H1 (cell line): ENCODE measurements around the gene ZRANB2. TPM values are rescaled to one million over a fixed set of nuclear protein-coding genes. Genes with fewer than 3 reads are reported as not detected.

Experiments used
- CTCF ChIA-PET: fragments of 300-600 bp; sonication (Branson Sonifier 250); formaldehyde crosslinking; loops from one replicate; lab custom pipeline; 2021; ENCODE audit not compliant: partially characterized antibody; lab: Charles Lee
- POLR2A ChIA-PET: fragments of 300-600 bp; sonication (Branson Sonifier 250); formaldehyde crosslinking; loops from one replicate; lab custom pipeline; 2021; ENCODE audit warnings: inconsistent platforms; ENCODE audit not compliant: partially characterized antibody; lab: Charles Lee
- DNase-seq, 2 experiments: peaks; one replicate each; pipeline versions ENCODE4 v3.0.0 to v3.0.0-alpha.2; 2010 to 2022; ENCODE audit warnings: low spot score in 2 of 2, low read depth in 1 of 2, mixed read lengths in 1 of 2
- FAIRE-seq: peaks from 2 replicates; lab custom pipeline; 2011; peaks lifted over from hg19 to GRCh38; lab: Jason Lieb, UNC
- H2AFZ ChIP-seq: 2 replicates; pipeline ENCODE4 v1.8.1; 2012; ENCODE audit warnings: low read length, inconsistent platforms
- H2AK5ac ChIP-seq: 2 replicates; pipeline ENCODE4 v1.6.1; 2013; ENCODE audit warnings: low read depth, low read length
- H2BK120ac ChIP-seq: replicated peaks from 2 replicates; pipeline ENCODE3; 2013; ENCODE audit warnings: low read depth, low read length, inconsistent platforms
- H2BK12ac ChIP-seq: 2 replicates; pipeline ENCODE4 v1.6.1; 2013; ENCODE audit warnings: low read depth, low read length
- H2BK15ac ChIP-seq: 2 replicates; pipeline ENCODE4 v1.6.1; 2013; ENCODE audit warnings: low read length
- H2BK20ac ChIP-seq: 2 replicates; pipeline ENCODE4 v1.6.1; 2013; ENCODE audit warnings: low read length
- H2BK5ac ChIP-seq: 2 replicates; pipeline ENCODE4 v1.6.1; 2013; ENCODE audit warnings: low read depth, low read length
- H3K14ac ChIP-seq: 2 replicates; pipeline ENCODE4 v1.6.1; 2013; ENCODE audit warnings: inconsistent platforms; ENCODE audit not compliant: insufficient read length
- H3K18ac ChIP-seq: 2 replicates; pipeline ENCODE4 v1.6.1; 2013; ENCODE audit warnings: low read length; ENCODE audit errors: extremely low read depth
- H3K23ac ChIP-seq: 2 replicates; pipeline ENCODE4 v1.6.1; 2013; ENCODE audit warnings: inconsistent platforms; ENCODE audit not compliant: insufficient read length
- H3K23me2 ChIP-seq: 2 replicates; pipeline ENCODE4 v1.6.1; 2013; ENCODE audit warnings: low read depth, low read length
- H3K27ac ChIP-seq: 2 replicates; pipeline ENCODE4 v1.6.1; 2011; ENCODE audit warnings: low read depth, low read length, inconsistent platforms
- H3K27me3 ChIP-seq, 4 experiments: replicated peaks in 1 of 4; 1 replicate in 1 of 4; 2 replicates in 3 of 4; pipeline versions ENCODE4 v1.6.1 to v1.8.1; 2011 to 2013; ENCODE audit warnings: low read length in 3 of 4, mild to moderate bottlenecking in 3 of 4, inconsistent platforms in 2 of 4, mixed read lengths in 2 of 4, moderate library complexity in 1 of 4; ENCODE audit not compliant: control insufficient read depth in 3 of 4, insufficient read depth in 3 of 4; ENCODE audit errors: extremely low read depth in 1 of 4
- H3K36me3 ChIP-seq, 4 experiments: 2 replicates each; pipeline versions ENCODE4 v1.6.1 to v1.8.1; 2011 to 2013; ENCODE audit warnings: mild to moderate bottlenecking in 4 of 4, low read length in 3 of 4, moderate library complexity in 2 of 4, control low read depth in 1 of 4, inconsistent platforms in 1 of 4; ENCODE audit not compliant: insufficient read depth in 4 of 4, control insufficient read depth in 2 of 4
- H3K4ac ChIP-seq: replicated peaks from 2 replicates; pipeline ENCODE3; 2013; ENCODE audit warnings: low read length, low read depth, mixed read lengths, inconsistent platforms; ENCODE audit not compliant: insufficient read length
- H3K4me1 ChIP-seq, 4 experiments: replicated peaks in 1 of 4; 1 replicate in 1 of 4; 2 replicates in 3 of 4; pipeline versions ENCODE4 v1.6.1 to v1.8.1; 2011 to 2013; ENCODE audit warnings: low read length in 3 of 4, inconsistent platforms in 2 of 4, mixed read lengths in 1 of 4; ENCODE audit not compliant: insufficient read depth in 4 of 4, control insufficient read depth in 3 of 4
- H3K4me2 ChIP-seq, 2 experiments: 2 replicates each; pipeline versions ENCODE4 v1.6.1 to v1.8.1; 2011 to 2013; ENCODE audit warnings: low read depth in 2 of 2, low read length in 2 of 2, control low read depth in 1 of 2, inconsistent platforms in 1 of 2, mild to moderate bottlenecking in 1 of 2; ENCODE audit not compliant: insufficient read depth in 1 of 2
- H3K4me3 ChIP-seq, 4 experiments: fragments of 200-600, 300-600 bp in 1 of 4; sonication (generic), shearing (Covaris generic), sonication (Bioruptor Twin) in 1 of 4; 2 replicates each; pipeline versions ENCODE4 v1.5.1 to v1.8.1; 2011 to 2016; ENCODE audit warnings: low read length in 4 of 4, low read depth in 3 of 4, control low read depth in 2 of 4, inconsistent platforms in 2 of 4, mild to moderate bottlenecking in 2 of 4, mixed read lengths in 1 of 4, moderate library complexity in 1 of 4; ENCODE audit not compliant: insufficient read depth in 2 of 4; ENCODE audit errors: extremely low read depth in 1 of 4
- H3K56ac ChIP-seq: replicated peaks from 2 replicates; pipeline ENCODE3; 2013; ENCODE audit warnings: low read depth, mild to moderate bottlenecking, mixed read lengths, low read length, inconsistent platforms; ENCODE audit not compliant: insufficient read length
- H3K79me1 ChIP-seq: 2 replicates; pipeline ENCODE4 v1.6.1; 2013; ENCODE audit warnings: low read depth, low read length, control low read depth
- H3K79me2 ChIP-seq, 2 experiments: 2 replicates each; pipeline versions ENCODE4 v1.6.1 to v1.8.1; 2012 to 2013; ENCODE audit warnings: low read length in 2 of 2, mild to moderate bottlenecking in 2 of 2, inconsistent platforms in 1 of 2; ENCODE audit not compliant: insufficient read depth in 2 of 2, control insufficient read depth in 1 of 2
- H3K9ac ChIP-seq, 4 experiments: replicated peaks in 1 of 4; 1 replicate in 1 of 4; 2 replicates in 3 of 4; pipeline versions ENCODE4 v1.6.1 to v1.8.1; 2011 to 2013; ENCODE audit warnings: low read depth in 3 of 4, low read length in 3 of 4, control low read depth in 2 of 4, mild to moderate bottlenecking in 2 of 4, moderate library complexity in 2 of 4, inconsistent platforms in 1 of 4; ENCODE audit errors: extremely low read depth in 1 of 4
- H3K9me3 ChIP-seq, 2 experiments: 2 replicates each; pipeline versions ENCODE4 v1.6.1 to v1.8.1; 2012 to 2013; ENCODE audit warnings: mild to moderate bottlenecking in 2 of 2, moderate library complexity in 2 of 2, control low read depth in 1 of 2, inconsistent platforms in 1 of 2, low read depth in 1 of 2, low read length in 1 of 2, mixed read lengths in 1 of 2; ENCODE audit not compliant: insufficient read depth in 2 of 2
- H4K20me1 ChIP-seq, 2 experiments: replicated peaks in 1 of 2; 2 replicates each; pipeline versions ENCODE3 to v1.8.1; 2011 to 2013; ENCODE audit warnings: inconsistent platforms in 2 of 2, low read length in 2 of 2, mild to moderate bottlenecking in 1 of 2; ENCODE audit not compliant: insufficient read depth in 2 of 2, control insufficient read depth in 1 of 2
- H4K5ac ChIP-seq: 2 replicates; pipeline ENCODE4 v1.6.1; 2013; ENCODE audit warnings: low read length, low read depth, mixed read lengths, inconsistent platforms; ENCODE audit not compliant: insufficient read length
- H4K8ac ChIP-seq: 2 replicates; pipeline ENCODE4 v1.8.0; 2013; ENCODE audit warnings: mild to moderate bottlenecking, moderate library complexity, low read length, inconsistent platforms; ENCODE audit not compliant: insufficient read depth; ENCODE audit errors: extremely low read depth
- H4K91ac ChIP-seq: replicated peaks from 2 replicates; pipeline ENCODE3; 2013; ENCODE audit warnings: low read length, mixed read lengths, inconsistent platforms; ENCODE audit not compliant: insufficient read length
- ASH2L ChIP-seq: fragments of 200-600, 300-600 bp; sonication (generic); IDR thresholded peaks from one replicate; pipeline ENCODE4 v1.7.1; 2017; ENCODE audit warnings: low read length
- BACH1 ChIP-seq: IDR thresholded peaks from 2 replicates; pipeline ENCODE4 v1.6.1; 2012; ENCODE audit warnings: low read length, improper control_type of control experiment
- GTF2F1 ChIP-seq: IDR thresholded peaks from 2 replicates; pipeline ENCODE4 v1.6.1; 2012; ENCODE audit warnings: low read depth, low read length, improper control_type of control experiment, borderline replicate concordance
- HDAC2 ChIP-seq, 2 experiments: fragments of 300-600 bp in 1 of 2; sonication (generic) in 1 of 2; IDR thresholded peaks; 2 replicates each; pipeline ENCODE4 v1.6.1; 2011 to 2012; ENCODE audit warnings: low read depth in 2 of 2, low read length in 2 of 2, mild to moderate bottlenecking in 2 of 2, moderate library complexity in 2 of 2, borderline replicate concordance in 1 of 2, inconsistent platforms in 1 of 2
- NANOG ChIP-seq: IDR thresholded peaks from 2 replicates; pipeline ENCODE4 v1.6.1; 2011; ENCODE audit warnings: low read length, low read depth, mild to moderate bottlenecking, inconsistent platforms; ENCODE audit not compliant: insufficient read depth, poor library complexity, severe bottlenecking
- NRF1 ChIP-seq: IDR thresholded peaks from 2 replicates; pipeline ENCODE4 v1.6.1; 2011; ENCODE audit warnings: mild to moderate bottlenecking, low read depth, low read length, improper control_type of control experiment
- PHF8 ChIP-seq: fragments of 200-600 bp; sonication (generic); conservative IDR thresholded peaks from 2 replicates; pipeline ENCODE4 v1.7.1; 2012; ENCODE audit warnings: low read depth, mild to moderate bottlenecking, inconsistent platforms, low read length, moderate library complexity
- RXRA ChIP-seq: IDR thresholded peaks from 2 replicates; pipeline ENCODE4 v1.6.1; 2011; ENCODE audit warnings: low read depth, mild to moderate bottlenecking, low read length, moderate library complexity; ENCODE audit not compliant: insufficient read depth
- SIN3A ChIP-seq, 2 experiments: IDR thresholded peaks in 1 of 2; conservative IDR thresholded peaks in 1 of 2; 2 replicates each; pipeline ENCODE4 v1.6.1; 2011 to 2012; ENCODE audit warnings: low read length in 2 of 2, improper control_type of control experiment in 1 of 2, low read depth in 1 of 2, mild to moderate bottlenecking in 1 of 2
- SP4 ChIP-seq: IDR thresholded peaks from 2 replicates; pipeline ENCODE4 v1.6.1; 2012; ENCODE audit warnings: low read length, inconsistent platforms
- TAF1 ChIP-seq: IDR thresholded peaks from 2 replicates; pipeline ENCODE4 v1.6.1; 2011; ENCODE audit warnings: mild to moderate bottlenecking, low read depth, low read length
- WGBS, 2 experiments: shearing (Covaris generic) in 1 of 2; methylation state at CpG; one replicate each; pipeline versions ENCODE4 v1.1.6 to v1.1.7; 2013 to 2015; ENCODE audit warnings: low lambda C conversion rate in 2 of 2, mixed read lengths in 2 of 2, inconsistent platforms in 1 of 2, low coverage in 1 of 2, missing lambda C conversion rate in 1 of 2; ENCODE audit not compliant: insufficient replicate concordance in 2 of 2, insufficient coverage in 1 of 2, insufficient read length in 1 of 2; ENCODE audit errors: extremely low coverage in 1 of 2, missing lambda C conversion rate in 1 of 2; 5-methylcytosine and 5-hydroxymethylcytosine counted together
- polyA plus RNA-seq, 7 experiments: library from polyadenylated mRNA; depleted of rRNA in 3 of 7; stranded (reverse) in 5 of 7; unstranded in 2 of 7; fragments of >200 nt in 5 of 7; fragments of 200-250 nt in 2 of 7; gene quantifications; 1 replicate in 5 of 7; 2 replicates in 1 of 7; 4 replicates in 1 of 7; pipeline versions ENCODE4 v1.2.1 to v1.2.3, GENCODE V29; 2011 to 2013; ENCODE audit warnings: missing spikeins in 2 of 7, mixed read lengths in 2 of 7
- total RNA-seq: library from RNA; stranded (reverse); fragmentation: NEBNext Ultra II Directional; extraction: Animal tissue kit (Norgen Biotek cat#: 25700); gene quantifications from 2 replicates; pipeline ENCODE4 v1.2.1, GENCODE V29; 2021

The ZRANB2 gene
- total and polyA plus RNA-seq, 2 of the 8 experiments (the other 6 are each of a cell fraction or from before 2014, with no cell fraction given), result 35.8 to 103 TPM

GRCh38 chr1:71033136-71033535 lies 47.7 kb downstream of the ZRANB2 start:
- H3K4me2 ChIP-seq, result no peak overlapping the region
- H3K27me3 ChIP-seq, result no peaks in the 10 kb centered on the region
- no peak for DNase-seq
- no peak overlapping the region for H2AK5ac ChIP-seq
- no peak overlapping the region for H2BK15ac ChIP-seq
- no peak overlapping the region for H3K9ac ChIP-seq
- H2BK5ac ChIP-seq, result no peak overlapping the region
- no peak for FAIRE-seq
- H3K27ac ChIP-seq, result no peak overlapping the region
- H3K79me2 ChIP-seq, result no peaks in the 10 kb centered on the region
- H2BK20ac ChIP-seq, result no peak overlapping the region
- no peak overlapping the region for H3K56ac ChIP-seq
- no peak overlapping the region for H4K91ac ChIP-seq
- POLR2A ChIA-PET, result no interaction called here
- H2BK12ac ChIP-seq, result no peak overlapping the region
- no peaks in the 10 kb centered on the region for H3K79me1 ChIP-seq
- H3K9me3 ChIP-seq, result no peaks in the 10 kb centered on the region
- H3K4me3 ChIP-seq, result no peak overlapping the region
- CTCF ChIA-PET, result no interaction called here
- H4K5ac ChIP-seq, result no peak overlapping the region
- 94% methylated on average over 1 of the region's 1 CpG; no CpG with 5 or more reads in 1 of the 2 experiments for WGBS, 2 experiments
- H2BK120ac ChIP-seq, result no peak overlapping the region
- TF ChIP-seq SP4 (no peak), HDAC2 (IDR thresholded peaks at IDR 0.05; ENCODE audit: borderline replicate concordance in 1 of 2, low read depth in 2 of 2, low read length in 2 of 2) (no peak), NANOG (no peak), GTF2F1 (no peak), NRF1 (no peak), PHF8 (no peak), SIN3A (conservative IDR thresholded peaks at IDR 0.05 in 1 of 2, IDR thresholded peaks at IDR 0.05 in 1 of 2; ENCODE audit: low read depth in 1 of 2, low read length in 2 of 2) (no peak), TAF1 (no peak), ASH2L (no peak), BACH1 (no peak), RXRA (no peak)
- TF ChIP-seq, all 59 proteins: peak for 0
- Histone ChIP-seq H3K36me3 (no peaks in the 10 kb centered on the region), H3K23me2 (no peaks in the 10 kb centered on the region), H3K18ac (no peak overlapping the region), H2AFZ (no peak overlapping the region), H3K4me1 (no peaks in the 10 kb centered on the region), H4K20me1 (no peaks in the 10 kb centered on the region), H3K4ac (no peak overlapping the region), H3K23ac (no peak overlapping the region), H4K8ac (no peak overlapping the region), H3K14ac (no peak overlapping the region)
